Measurements from ENCODE around the gene DLG2. TPM values are rescaled to one million over a fixed set of nuclear protein-coding genes. Genes with fewer than 3 reads are reported as not detected.

The DLG2 gene
- total and polyA plus RNA-seq, 2 of the 8 experiments (the other 6 are each of a cell fraction or from before 2014, with no cell fraction given): 1.7 to 14.3 TPM

GRCh38 chr11:83566950-83567349 lies 2060.2 kb downstream of the DLG2 start:
- no peak overlapping the region for H3K4me3 ChIP-seq (ENCODE audit: extremely low read depth in 1 of 4, insufficient read depth in 2 of 4, low read depth in 3 of 4, low read length in 4 of 4)
- H3K18ac ChIP-seq (ENCODE audit: extremely low read depth, low read length): no peak overlapping the region
- H3K56ac ChIP-seq (replicated peaks; ENCODE audit: insufficient read length, low read depth, low read length): no peak overlapping the region
- H3K79me1 ChIP-seq (ENCODE audit: low read depth, low read length): no peaks in the 10 kb centered on the region
- H2BK20ac ChIP-seq (ENCODE audit: low read length): no peak overlapping the region
- H2BK120ac ChIP-seq (replicated peaks; ENCODE audit: low read depth, low read length): no peak overlapping the region
- no peak overlapping the region for H3K27ac ChIP-seq (ENCODE audit: low read depth, low read length)
- H2AFZ ChIP-seq (ENCODE audit: low read length): no peak overlapping the region
- no peak overlapping the region for H2BK15ac ChIP-seq (ENCODE audit: low read length)
- FAIRE-seq: no peak
- ChIA-PET POLR2A (ENCODE audit: partially characterized antibody) (no interaction called here), CTCF (ENCODE audit: partially characterized antibody) (interaction anchor here (0.6 to 1.2 kb wide), 3 partner anchors 17 to 460 kb away, joined by 3 read pairs; no protein-coding TSS in a partner anchor)
- H3K4me2 ChIP-seq (ENCODE audit: insufficient read depth in 1 of 2, low read depth in 2 of 2, low read length in 2 of 2): no peak overlapping the region
- H4K20me1 ChIP-seq (replicated peaks in 1 of 2; ENCODE audit: control insufficient read depth in 1 of 2, insufficient read depth in 2 of 2, low read length in 2 of 2): no peaks in the 10 kb centered on the region
- H3K36me3 ChIP-seq (ENCODE audit: control insufficient read depth in 2 of 4, insufficient read depth in 4 of 4, low read length in 3 of 4): no peaks in the 10 kb centered on the region
- no peak overlapping the region for H4K8ac ChIP-seq (ENCODE audit: extremely low read depth, insufficient read depth, low read length)
- peaks cover 0 to 6% (median 0%) of the 10 kb centered on the region in 4 experiments; a peak in 1 of 7 replicates for H3K4me1 ChIP-seq (replicated peaks in 1 of 4; ENCODE audit: control insufficient read depth in 3 of 4, insufficient read depth in 4 of 4, low read length in 3 of 4)
- no peak for DNase-seq (ENCODE audit: low read depth in 1 of 2, low spot score in 2 of 2)
- no peaks in the 10 kb centered on the region for H3K9me3 ChIP-seq (ENCODE audit: insufficient read depth in 2 of 2, low read depth in 1 of 2, low read length in 1 of 2)
- no peak overlapping the region for H2AK5ac ChIP-seq (ENCODE audit: low read depth, low read length)
- H4K91ac ChIP-seq (replicated peaks; ENCODE audit: insufficient read length, low read length): no peak overlapping the region
- 93% methylated on average over 4 of the region's 4 CpGs; no CpG with 5 or more reads in 1 of the 2 experiments for WGBS, 2 experiments (ENCODE audit: extremely low coverage in 1 of 2, insufficient coverage in 1 of 2, insufficient read length in 1 of 2, insufficient replicate concordance in 2 of 2, low coverage in 1 of 2, low lambda C conversion rate in 2 of 2, missing lambda C conversion rate in 1 of 2)
- no peaks in the 10 kb centered on the region for H3K27me3 ChIP-seq (replicated peaks in 1 of 4; ENCODE audit: control insufficient read depth in 3 of 4, extremely low read depth in 1 of 4, insufficient read depth in 3 of 4, low read length in 3 of 4)
- H3K23me2 ChIP-seq (ENCODE audit: low read depth, low read length): no peaks in the 10 kb centered on the region
- no peak overlapping the region for H4K5ac ChIP-seq (ENCODE audit: insufficient read length, low read depth, low read length)
- no peak overlapping the region for H3K14ac ChIP-seq (ENCODE audit: insufficient read length)
- no peaks in the 10 kb centered on the region for H3K79me2 ChIP-seq (ENCODE audit: control insufficient read depth in 1 of 2, insufficient read depth in 2 of 2, low read length in 2 of 2)
- H3K9ac ChIP-seq (replicated peaks in 1 of 4; ENCODE audit: extremely low read depth in 1 of 4, low read depth in 3 of 4, low read length in 3 of 4): no peak overlapping the region
- no peak overlapping the region for H3K23ac ChIP-seq (ENCODE audit: insufficient read length)
- H2BK12ac ChIP-seq (ENCODE audit: low read depth, low read length): no peak overlapping the region
- H2BK5ac ChIP-seq (ENCODE audit: low read depth, low read length): no peak overlapping the region
- H3K4ac ChIP-seq (replicated peaks; ENCODE audit: insufficient read length, low read depth, low read length): no peak overlapping the region
- TF ChIP-seq MAFK (IDR thresholded peaks at IDR 0.05; ENCODE audit: low read depth, low read length) (no peak), MAX (IDR thresholded peaks at IDR 0.05) (no peak), TBP (IDR thresholded peaks at IDR 0.05; ENCODE audit: low read depth, low read length) (no peak), ATF3 (IDR thresholded peaks at IDR 0.05; ENCODE audit: insufficient read depth, low read depth, low read length) (no peak), ZNF274 (IDR thresholded peaks at IDR 0.05; ENCODE audit: borderline replicate concordance, extremely low read depth, low read length) (no peak), KDM5A (IDR thresholded peaks at IDR 0.05; ENCODE audit: low read length) (no peak), RNF2 (IDR thresholded peaks at IDR 0.05; ENCODE audit: borderline replicate concordance, low read depth, low read length, missing control alignments, poor library complexity, severe bottlenecking) (no peak), JUND (IDR thresholded peaks at IDR 0.05; ENCODE audit: low read length) (no peak)
